ENCODE data around the gene HIPK4.
"Not testable (repeated sequence)": the region's sequence is repeated elsewhere in the genome, so short reads cannot be mapped to it uniquely, and the experiment has no call there.

Gene HIPK4

DNA sequence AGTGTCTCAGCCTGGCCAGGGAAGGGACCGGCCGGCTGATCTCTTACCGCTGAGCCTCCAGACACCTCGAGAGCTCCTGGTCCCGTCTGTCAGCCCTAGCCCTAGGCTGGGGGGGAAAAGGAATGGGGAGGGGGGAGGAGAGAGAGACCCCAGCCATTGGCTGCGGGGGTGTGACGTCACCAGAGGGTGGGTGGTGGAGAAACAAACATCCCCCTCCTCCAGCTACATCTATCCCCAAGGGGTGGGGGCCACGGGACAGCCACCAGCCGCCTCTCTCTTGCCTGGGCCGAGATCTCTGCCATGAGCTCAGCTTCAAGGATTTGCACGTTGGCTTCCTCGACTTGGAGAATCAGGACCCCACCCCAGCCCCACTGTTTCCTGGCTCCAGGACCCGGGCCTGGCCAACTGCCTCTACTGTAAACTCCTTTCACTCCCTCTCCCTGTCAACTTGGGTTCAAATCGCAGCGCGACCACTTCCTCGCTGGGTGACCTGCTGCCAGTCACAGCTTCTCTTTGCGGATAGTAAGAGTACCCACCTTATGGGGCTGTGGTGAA, 23.4 kb upstream of the HIPK4 start, which contains the start of gene PRX:
TSS of gene PRX (minus strand) at position 88 of the 555 bp plus-strand sequence. CDS start 5,446 bp downstream, outside the sequence.
- no peaks in the 10 kb centered on the region for H3K36me3 ChIP-seq
- TF ChIP-seq, protein P1, sequence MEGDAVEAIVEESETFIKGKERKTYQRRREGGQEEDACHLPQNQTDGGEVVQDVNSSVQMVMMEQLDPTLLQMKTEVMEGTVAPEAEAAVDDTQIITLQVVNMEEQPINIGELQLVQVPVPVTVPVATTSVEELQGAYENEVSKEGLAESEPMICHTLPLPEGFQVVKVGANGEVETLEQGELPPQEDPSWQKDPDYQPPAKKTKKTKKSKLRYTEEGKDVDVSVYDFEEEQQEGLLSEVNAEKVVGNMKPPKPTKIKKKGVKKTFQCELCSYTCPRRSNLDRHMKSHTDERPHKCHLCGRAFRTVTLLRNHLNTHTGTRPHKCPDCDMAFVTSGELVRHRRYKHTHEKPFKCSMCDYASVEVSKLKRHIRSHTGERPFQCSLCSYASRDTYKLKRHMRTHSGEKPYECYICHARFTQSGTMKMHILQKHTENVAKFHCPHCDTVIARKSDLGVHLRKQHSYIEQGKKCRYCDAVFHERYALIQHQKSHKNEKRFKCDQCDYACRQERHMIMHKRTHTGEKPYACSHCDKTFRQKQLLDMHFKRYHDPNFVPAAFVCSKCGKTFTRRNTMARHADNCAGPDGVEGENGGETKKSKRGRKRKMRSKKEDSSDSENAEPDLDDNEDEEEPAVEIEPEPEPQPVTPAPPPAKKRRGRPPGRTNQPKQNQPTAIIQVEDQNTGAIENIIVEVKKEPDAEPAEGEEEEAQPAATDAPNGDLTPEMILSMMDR (IDR thresholded peaks at IDR 0.05) = no peak
- H3K4me1 ChIP-seq (ENCODE audit: control insufficient read depth in 1 of 2, insufficient read depth in 1 of 2, low read depth in 1 of 2, low read length in 1 of 2) = peaks cover 32% of the 10 kb centered on the region in 2 experiments
- no peak within 1 kb of the TSS for H3K4me3 ChIP-seq (ENCODE audit: low read depth in 1 of 2, low read length in 1 of 2)
- H3K27ac ChIP-seq = no peak within 1 kb of the TSS
- peaks cover 8% of the 10 kb centered on the region for H3K27me3 ChIP-seq
- no peaks in the 10 kb centered on the region for H3K9me3 ChIP-seq

DNA sequence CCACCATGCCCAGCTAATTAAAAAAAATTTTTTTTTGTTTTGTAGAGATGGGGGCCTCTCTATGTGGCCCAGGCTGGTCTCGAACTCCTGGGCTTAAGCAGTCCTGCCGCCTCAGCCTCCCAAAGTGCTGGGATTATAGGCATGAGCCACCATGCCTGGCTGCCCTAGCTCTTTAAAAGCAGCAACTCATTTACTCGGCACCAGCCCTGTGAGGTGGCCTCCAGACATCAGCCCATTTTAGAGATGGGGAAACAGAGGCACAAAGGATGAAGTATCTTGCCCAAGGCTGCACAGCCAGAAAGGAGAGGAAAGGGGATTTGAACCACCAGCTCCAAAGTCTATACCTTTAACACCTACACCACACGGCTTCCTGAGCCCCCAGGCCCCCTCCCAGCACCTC, 22.9 kb upstream of the HIPK4 start:
- TF ChIP-seq, protein P1 (IDR thresholded peaks at IDR 0.05) = no peak
- Histone ChIP-seq H3K36me3 (no peaks in the 10 kb centered on the region), H3K27ac (no peak overlapping the region), H3K4me1 (ENCODE audit: control insufficient read depth in 1 of 2, insufficient read depth in 1 of 2, low read depth in 1 of 2, low read length in 1 of 2) (peaks cover 35 to 36% of the 10 kb centered on the region in 2 experiments), H3K4me3 (ENCODE audit: low read depth in 1 of 2, low read length in 1 of 2) (no peak overlapping the region), H3K27me3 (peaks cover 8% of the 10 kb centered on the region), H3K9me3 (no peaks in the 10 kb centered on the region)

DNA sequence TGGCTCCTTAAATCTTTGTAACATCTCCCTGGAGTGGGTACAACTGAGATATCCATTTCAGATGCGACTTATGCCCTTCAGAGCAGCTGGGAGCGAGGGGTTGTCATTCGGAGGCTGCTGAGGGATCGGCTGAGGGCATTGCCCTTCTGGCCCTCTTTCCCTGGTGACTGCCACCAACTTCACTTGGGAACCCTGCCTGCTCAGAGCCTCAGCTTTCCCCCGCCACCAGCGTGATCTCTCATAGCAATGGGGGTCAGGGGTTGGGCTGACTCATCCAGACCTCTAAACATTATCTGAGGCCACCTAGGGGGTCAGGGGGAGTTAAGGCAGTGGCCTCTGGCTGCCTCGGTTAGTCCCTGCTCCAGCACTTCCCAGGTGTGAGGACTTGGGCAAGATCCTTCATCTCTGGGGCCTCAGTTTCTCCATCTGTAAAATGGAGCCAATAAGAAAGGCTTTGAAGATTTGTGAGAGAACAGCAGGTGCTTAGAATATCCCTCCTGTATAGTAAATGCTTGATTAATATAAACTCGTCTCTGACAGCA, 22.0 kb upstream of the HIPK4 start:
- TF ChIP-seq, protein P1 (IDR thresholded peaks at IDR 0.05) = no peak
- Histone ChIP-seq H3K27ac (no peak overlapping the region), H3K4me3 (ENCODE audit: low read depth in 1 of 2, low read length in 1 of 2) (no peak overlapping the region)

DNA sequence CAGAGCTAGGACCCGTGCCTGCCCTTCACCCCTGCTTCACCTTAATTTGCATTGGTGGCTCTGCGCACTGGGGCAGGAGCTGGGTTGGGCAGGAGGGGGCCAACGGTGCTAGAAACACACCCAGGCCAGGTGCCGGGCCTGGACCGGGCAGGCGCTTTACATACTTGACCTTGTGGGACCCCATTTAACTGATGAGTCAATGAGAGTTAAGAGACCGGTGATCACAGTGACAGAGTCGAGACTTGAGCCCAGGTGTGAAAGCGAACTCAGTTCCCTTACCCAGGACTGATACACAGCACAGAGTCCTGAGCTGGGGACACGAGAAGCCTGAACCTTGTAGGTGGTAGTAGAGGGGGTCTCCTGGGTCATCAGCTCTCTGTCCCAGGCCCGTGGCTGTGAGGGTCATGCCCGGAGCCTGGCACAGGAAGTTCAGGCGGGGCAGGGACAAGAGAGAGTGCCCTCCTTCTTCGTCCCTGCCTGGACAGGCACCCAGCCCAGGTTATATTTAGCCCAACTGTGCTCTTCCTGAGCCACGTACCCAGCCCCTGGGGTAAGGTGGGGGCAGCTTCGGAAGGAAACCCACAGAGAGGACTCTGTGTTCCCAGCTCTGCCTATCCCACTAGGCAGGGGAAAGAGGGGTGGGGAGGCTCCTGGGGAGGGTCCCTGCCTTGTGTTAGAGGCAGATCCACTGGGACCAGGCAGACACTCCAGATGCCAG, 21.3 kb upstream of the HIPK4 start:
- Histone ChIP-seq H3K4me1 (ENCODE audit: control insufficient read depth in 1 of 2, insufficient read depth in 1 of 2, low read depth in 1 of 2, low read length in 1 of 2) (peaks cover 22 to 23% of the 10 kb centered on the region in 2 experiments), H3K27ac (no peak overlapping the region), H3K36me3 (no peaks in the 10 kb centered on the region), H3K9me3 (no peaks in the 10 kb centered on the region), H3K27me3 (peaks cover 8% of the 10 kb centered on the region), H3K4me3 (ENCODE audit: low read depth in 1 of 2, low read length in 1 of 2) (no peak overlapping the region)
- TF ChIP-seq, protein P1 (IDR thresholded peaks at IDR 0.05) = no peak

More for the DNA sequence above, 22.0 kb upstream of the HIPK4 start:
- H3K9me3 ChIP-seq = no peaks in the 10 kb centered on the region
- peaks cover 29 to 31% of the 10 kb centered on the region in 2 experiments for H3K4me1 ChIP-seq (ENCODE audit: control insufficient read depth in 1 of 2, insufficient read depth in 1 of 2, low read depth in 1 of 2, low read length in 1 of 2)
- no peaks in the 10 kb centered on the region for H3K36me3 ChIP-seq
- H3K27me3 ChIP-seq = peaks cover 8% of the 10 kb centered on the region

DNA sequence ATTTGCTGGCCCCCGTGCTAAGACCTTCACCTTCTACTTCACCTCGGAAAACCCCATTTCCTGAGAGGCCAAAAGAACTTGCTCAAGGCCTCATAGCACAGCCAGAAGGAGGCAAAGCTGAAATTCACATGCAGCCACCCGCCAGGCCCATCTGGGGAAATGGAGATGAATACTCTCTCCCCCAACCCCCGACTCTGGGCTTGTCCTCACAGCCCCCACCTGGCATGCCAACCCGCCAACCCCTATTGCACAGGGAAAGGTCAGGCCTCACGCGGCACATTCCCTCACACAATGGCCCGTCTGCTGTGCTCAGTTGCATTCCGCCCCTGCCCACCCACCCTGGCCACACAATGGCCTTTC, 20.0 kb upstream of the HIPK4 start:
- H3K27me3 ChIP-seq = peaks cover 8% of the 10 kb centered on the region
- H3K4me3 ChIP-seq (ENCODE audit: low read depth in 1 of 2, low read length in 1 of 2) = no peak overlapping the region
- H3K9me3 ChIP-seq = no peaks in the 10 kb centered on the region
- no peak overlapping the region for H3K27ac ChIP-seq
- no peaks in the 10 kb centered on the region for H3K36me3 ChIP-seq
- TF ChIP-seq, protein P1 (IDR thresholded peaks at IDR 0.05) = no peak
- H3K4me1 ChIP-seq (ENCODE audit: control insufficient read depth in 1 of 2, insufficient read depth in 1 of 2, low read depth in 1 of 2, low read length in 1 of 2) = peaks cover 9 to 10% of the 10 kb centered on the region in 2 experiments

- not testable (repeated sequence) for H3K36me3 ChIP-seq; H3K9me3 ChIP-seq; H3K27ac ChIP-seq; H3K4me3 ChIP-seq (ENCODE audit: low read depth in 1 of 2, low read length in 1 of 2)
- peaks cover 8 to 17% of the 10 kb centered on the region in 2 experiments for H3K4me1 ChIP-seq (ENCODE audit: control insufficient read depth in 1 of 2, insufficient read depth in 1 of 2, low read depth in 1 of 2, low read length in 1 of 2)
- H3K27me3 ChIP-seq = peaks cover 22% of the 10 kb centered on the region
Observed at GRCh38 chr19:40408598-40408925, 18.6 kb upstream of the HIPK4 start.

Measured in neutrophil (primary cell).